ENCODE results near the gene CRYGN.

DNA sequence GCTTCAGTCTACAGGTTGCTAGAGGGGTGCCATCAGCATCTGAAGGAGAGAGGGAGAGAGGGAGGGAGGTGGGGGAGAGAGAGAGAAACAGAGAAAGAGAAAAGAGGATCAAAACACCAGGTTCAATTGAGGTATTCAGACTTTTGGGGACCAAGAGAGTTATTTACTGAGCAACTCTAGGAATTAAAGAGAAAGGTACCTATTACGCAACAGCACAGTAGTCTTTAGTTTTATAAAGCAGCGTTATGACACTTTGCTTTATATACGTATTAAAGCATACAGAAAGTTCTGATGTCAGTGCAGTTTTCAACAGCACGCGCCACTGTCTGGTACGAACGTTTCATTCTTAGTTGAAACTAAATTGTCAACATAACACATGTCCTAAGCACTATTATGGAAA is 37.9 kb upstream of the CRYGN start:
- TF ChIP-seq, protein P1, sequence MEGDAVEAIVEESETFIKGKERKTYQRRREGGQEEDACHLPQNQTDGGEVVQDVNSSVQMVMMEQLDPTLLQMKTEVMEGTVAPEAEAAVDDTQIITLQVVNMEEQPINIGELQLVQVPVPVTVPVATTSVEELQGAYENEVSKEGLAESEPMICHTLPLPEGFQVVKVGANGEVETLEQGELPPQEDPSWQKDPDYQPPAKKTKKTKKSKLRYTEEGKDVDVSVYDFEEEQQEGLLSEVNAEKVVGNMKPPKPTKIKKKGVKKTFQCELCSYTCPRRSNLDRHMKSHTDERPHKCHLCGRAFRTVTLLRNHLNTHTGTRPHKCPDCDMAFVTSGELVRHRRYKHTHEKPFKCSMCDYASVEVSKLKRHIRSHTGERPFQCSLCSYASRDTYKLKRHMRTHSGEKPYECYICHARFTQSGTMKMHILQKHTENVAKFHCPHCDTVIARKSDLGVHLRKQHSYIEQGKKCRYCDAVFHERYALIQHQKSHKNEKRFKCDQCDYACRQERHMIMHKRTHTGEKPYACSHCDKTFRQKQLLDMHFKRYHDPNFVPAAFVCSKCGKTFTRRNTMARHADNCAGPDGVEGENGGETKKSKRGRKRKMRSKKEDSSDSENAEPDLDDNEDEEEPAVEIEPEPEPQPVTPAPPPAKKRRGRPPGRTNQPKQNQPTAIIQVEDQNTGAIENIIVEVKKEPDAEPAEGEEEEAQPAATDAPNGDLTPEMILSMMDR (IDR thresholded peaks at IDR 0.05): no peak
- TF ChIP-seq POLR2A (IDR thresholded peaks at IDR 0.05) (no peak), EP300 (IDR thresholded peaks at IDR 0.05) (no peak)

Measured in stomach (tissue), 4 donors.